ENCODE data around the gene KRT7. TPM values are rescaled to one million over a fixed set of nuclear protein-coding genes. Genes with fewer than 3 reads are reported as not detected.

Gene KRT7
- total and polyA plus RNA-seq, 4 donors: 0.37 to 9.9 (median 7.0) TPM

DNA sequence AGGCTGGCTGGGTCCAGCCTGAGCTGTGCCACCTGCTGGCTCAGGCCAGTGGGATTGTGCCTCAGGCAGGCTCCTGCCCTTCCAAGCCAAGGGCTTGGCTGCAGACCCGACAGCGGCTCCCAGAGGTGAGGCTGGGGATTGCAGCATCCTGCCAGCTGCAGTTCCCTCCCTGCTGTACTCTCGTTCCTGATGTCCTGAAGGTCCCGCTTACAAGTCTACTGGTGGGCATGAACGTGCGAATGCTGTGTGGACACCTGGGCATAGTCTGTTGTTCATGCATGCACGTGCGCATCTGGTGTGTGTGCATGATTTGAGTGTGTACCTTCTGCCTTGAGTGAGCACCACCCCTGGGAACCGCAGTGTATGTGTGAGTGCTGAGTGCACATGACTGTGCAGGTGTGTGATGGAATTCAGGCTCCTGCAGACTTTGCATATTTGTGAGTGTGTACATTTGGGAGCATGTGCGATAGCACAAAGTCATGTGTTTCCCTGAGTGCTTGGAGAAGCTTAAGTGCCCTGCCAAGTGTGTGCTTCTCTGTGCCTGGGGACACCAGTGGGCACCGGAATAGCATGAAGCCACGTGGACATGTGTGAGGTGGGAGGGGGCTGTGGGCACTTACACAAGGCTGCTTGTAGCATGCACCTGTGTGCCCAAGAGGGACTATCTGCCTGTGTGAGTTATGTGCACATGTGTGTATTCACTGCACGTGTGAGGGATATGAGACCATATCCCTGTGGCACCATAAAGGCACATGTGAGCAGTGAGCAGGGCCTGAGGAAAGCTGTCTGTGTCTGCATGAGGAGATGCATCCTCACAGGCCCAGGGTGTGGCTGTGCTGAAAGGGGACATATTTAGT, 19.3 kb upstream of the KRT7 start:
- H3K27ac ChIP-seq (ENCODE audit: low read depth in 1 of 2, low read length in 2 of 2): no peak overlapping the region
- TF ChIP-seq, protein P1, sequence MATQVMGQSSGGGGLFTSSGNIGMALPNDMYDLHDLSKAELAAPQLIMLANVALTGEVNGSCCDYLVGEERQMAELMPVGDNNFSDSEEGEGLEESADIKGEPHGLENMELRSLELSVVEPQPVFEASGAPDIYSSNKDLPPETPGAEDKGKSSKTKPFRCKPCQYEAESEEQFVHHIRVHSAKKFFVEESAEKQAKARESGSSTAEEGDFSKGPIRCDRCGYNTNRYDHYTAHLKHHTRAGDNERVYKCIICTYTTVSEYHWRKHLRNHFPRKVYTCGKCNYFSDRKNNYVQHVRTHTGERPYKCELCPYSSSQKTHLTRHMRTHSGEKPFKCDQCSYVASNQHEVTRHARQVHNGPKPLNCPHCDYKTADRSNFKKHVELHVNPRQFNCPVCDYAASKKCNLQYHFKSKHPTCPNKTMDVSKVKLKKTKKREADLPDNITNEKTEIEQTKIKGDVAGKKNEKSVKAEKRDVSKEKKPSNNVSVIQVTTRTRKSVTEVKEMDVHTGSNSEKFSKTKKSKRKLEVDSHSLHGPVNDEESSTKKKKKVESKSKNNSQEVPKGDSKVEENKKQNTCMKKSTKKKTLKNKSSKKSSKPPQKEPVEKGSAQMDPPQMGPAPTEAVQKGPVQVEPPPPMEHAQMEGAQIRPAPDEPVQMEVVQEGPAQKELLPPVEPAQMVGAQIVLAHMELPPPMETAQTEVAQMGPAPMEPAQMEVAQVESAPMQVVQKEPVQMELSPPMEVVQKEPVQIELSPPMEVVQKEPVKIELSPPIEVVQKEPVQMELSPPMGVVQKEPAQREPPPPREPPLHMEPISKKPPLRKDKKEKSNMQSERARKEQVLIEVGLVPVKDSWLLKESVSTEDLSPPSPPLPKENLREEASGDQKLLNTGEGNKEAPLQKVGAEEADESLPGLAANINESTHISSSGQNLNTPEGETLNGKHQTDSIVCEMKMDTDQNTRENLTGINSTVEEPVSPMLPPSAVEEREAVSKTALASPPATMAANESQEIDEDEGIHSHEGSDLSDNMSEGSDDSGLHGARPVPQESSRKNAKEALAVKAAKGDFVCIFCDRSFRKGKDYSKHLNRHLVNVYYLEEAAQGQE (IDR thresholded peaks at IDR 0.05): no peak
- no peak for TF ChIP-seq TAF1 (conservative IDR thresholded peaks at IDR 0.05)
- TF ChIP-seq, protein P2, sequence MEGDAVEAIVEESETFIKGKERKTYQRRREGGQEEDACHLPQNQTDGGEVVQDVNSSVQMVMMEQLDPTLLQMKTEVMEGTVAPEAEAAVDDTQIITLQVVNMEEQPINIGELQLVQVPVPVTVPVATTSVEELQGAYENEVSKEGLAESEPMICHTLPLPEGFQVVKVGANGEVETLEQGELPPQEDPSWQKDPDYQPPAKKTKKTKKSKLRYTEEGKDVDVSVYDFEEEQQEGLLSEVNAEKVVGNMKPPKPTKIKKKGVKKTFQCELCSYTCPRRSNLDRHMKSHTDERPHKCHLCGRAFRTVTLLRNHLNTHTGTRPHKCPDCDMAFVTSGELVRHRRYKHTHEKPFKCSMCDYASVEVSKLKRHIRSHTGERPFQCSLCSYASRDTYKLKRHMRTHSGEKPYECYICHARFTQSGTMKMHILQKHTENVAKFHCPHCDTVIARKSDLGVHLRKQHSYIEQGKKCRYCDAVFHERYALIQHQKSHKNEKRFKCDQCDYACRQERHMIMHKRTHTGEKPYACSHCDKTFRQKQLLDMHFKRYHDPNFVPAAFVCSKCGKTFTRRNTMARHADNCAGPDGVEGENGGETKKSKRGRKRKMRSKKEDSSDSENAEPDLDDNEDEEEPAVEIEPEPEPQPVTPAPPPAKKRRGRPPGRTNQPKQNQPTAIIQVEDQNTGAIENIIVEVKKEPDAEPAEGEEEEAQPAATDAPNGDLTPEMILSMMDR (IDR thresholded peaks at IDR 0.05; ENCODE audit: low read depth, low read length, missing input control): peak; percentile 93
- TF ChIP-seq RAD21 (IDR thresholded peaks at IDR 0.05): peak; percentile 91 to 95
- peak; percentile 73 for DNase-seq (ENCODE audit: low spot score)
- no peaks in the 10 kb centered on the region for H3K36me3 ChIP-seq (ENCODE audit: control insufficient read depth in 4 of 4, insufficient read depth in 3 of 4, low read depth in 1 of 4, low read length in 3 of 4)
- peaks cover 0 to 2% (median 0%) of the 10 kb centered on the region in 4 donors for H3K4me1 ChIP-seq (ENCODE audit: control insufficient read depth in 4 of 4, insufficient read depth in 4 of 4, low read length in 3 of 4)
- WGBS: 32% methylated on average over 13 of the region's 13 CpGs
- no peaks in the 10 kb centered on the region for H3K9me3 ChIP-seq (ENCODE audit: control insufficient read depth in 4 of 4, low read length in 3 of 4)
- no peak overlapping the region for H3K4me3 ChIP-seq (ENCODE audit: low read depth in 1 of 3, low read length in 3 of 3)
- H3K9ac ChIP-seq (ENCODE audit: low read depth in 1 of 2, low read length in 2 of 2): no peak overlapping the region
- peaks cover 0 to 4% (median 0%) of the 10 kb centered on the region in 4 donors for H3K27me3 ChIP-seq (ENCODE audit: control insufficient read depth in 4 of 4, insufficient read depth in 4 of 4, low read length in 3 of 4)

DNA sequence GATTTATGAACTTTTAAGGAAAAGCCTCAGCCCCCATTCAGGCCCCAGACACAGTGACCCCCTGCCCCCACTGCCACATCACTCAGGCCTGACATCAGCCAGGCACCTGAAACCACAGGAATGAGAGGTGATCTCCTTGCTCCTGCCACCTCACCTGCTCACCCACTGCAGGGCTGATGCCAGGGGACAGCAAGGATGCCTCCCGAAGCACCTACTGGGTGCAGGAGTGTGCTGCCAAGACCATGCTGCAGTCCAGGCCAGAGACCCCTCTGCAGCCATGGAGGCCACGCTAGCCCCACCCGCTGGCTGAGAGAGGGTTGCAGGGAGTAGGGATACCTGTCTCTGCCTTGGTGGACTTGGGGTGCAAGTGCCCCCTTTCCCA, 18.6 kb upstream of the KRT7 start:
- no peaks in the 10 kb centered on the region for H3K9me3 ChIP-seq (ENCODE audit: control insufficient read depth in 4 of 4, low read length in 3 of 4)
- H3K4me3 ChIP-seq (ENCODE audit: low read depth in 1 of 3, low read length in 3 of 3): no peak overlapping the region
- TF ChIP-seq TAF1 (conservative IDR thresholded peaks at IDR 0.05) (no peak), FOXA2 (IDR thresholded peaks at IDR 0.05) (no peak), YY1 (IDR thresholded peaks at IDR 0.05) (no peak), ATF3 (IDR thresholded peaks at IDR 0.05) (no peak), RXRA (IDR thresholded peaks at IDR 0.05) (no peak), NR2F2 (IDR thresholded peaks at IDR 0.05) (no peak), GABPA (IDR thresholded peaks at IDR 0.05 in 1 of 2, conservative IDR thresholded peaks at IDR 0.05 in 1 of 2) (no peak), HNF4G (IDR thresholded peaks at IDR 0.05) (no peak), RAD21 (IDR thresholded peaks at IDR 0.05) (no peak), HNF4A (conservative IDR thresholded peaks at IDR 0.05) (no peak), FOXA1 (IDR thresholded peaks at IDR 0.05) (no peak)
- TF ChIP-seq, protein P2 (IDR thresholded peaks at IDR 0.05; ENCODE audit: low read depth, low read length, missing input control): no peak
- TF ChIP-seq, protein P1 (IDR thresholded peaks at IDR 0.05): no peak
- TF ChIP-seq, protein P3, sequence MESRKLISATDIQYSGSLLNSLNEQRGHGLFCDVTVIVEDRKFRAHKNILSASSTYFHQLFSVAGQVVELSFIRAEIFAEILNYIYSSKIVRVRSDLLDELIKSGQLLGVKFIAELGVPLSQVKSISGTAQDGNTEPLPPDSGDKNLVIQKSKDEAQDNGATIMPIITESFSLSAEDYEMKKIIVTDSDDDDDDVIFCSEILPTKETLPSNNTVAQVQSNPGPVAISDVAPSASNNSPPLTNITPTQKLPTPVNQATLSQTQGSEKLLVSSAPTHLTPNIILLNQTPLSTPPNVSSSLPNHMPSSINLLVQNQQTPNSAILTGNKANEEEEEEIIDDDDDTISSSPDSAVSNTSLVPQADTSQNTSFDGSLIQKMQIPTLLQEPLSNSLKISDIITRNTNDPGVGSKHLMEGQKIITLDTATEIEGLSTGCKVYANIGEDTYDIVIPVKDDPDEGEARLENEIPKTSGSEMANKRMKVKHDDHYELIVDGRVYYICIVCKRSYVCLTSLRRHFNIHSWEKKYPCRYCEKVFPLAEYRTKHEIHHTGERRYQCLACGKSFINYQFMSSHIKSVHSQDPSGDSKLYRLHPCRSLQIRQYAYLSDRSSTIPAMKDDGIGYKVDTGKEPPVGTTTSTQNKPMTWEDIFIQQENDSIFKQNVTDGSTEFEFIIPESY (IDR thresholded peaks at IDR 0.05): no peak
- TF ChIP-seq, protein P4, sequence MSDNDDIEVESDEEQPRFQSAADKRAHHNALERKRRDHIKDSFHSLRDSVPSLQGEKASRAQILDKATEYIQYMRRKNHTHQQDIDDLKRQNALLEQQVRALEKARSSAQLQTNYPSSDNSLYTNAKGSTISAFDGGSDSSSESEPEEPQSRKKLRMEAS (IDR thresholded peaks at IDR 0.05): no peak
- peaks cover 0 to 2% (median 0%) of the 10 kb centered on the region in 4 donors for H3K4me1 ChIP-seq (ENCODE audit: control insufficient read depth in 4 of 4, insufficient read depth in 4 of 4, low read length in 3 of 4)
- no peaks in the 10 kb centered on the region for H3K27me3 ChIP-seq (ENCODE audit: control insufficient read depth in 4 of 4, insufficient read depth in 4 of 4, low read length in 3 of 4)
- H3K9ac ChIP-seq (ENCODE audit: low read depth in 1 of 2, low read length in 2 of 2): no peak overlapping the region
- DNase-seq (ENCODE audit: low spot score): no peak
- H3K36me3 ChIP-seq (ENCODE audit: control insufficient read depth in 4 of 4, insufficient read depth in 3 of 4, low read depth in 1 of 4, low read length in 3 of 4): no peaks in the 10 kb centered on the region
- no peak overlapping the region for H3K27ac ChIP-seq (ENCODE audit: low read depth in 1 of 2, low read length in 2 of 2)
- 69% methylated on average over 3 of the region's 3 CpGs for WGBS

Measured in liver (tissue), 9 donors.